ENCODE measurements around the gene ANO4.
"Not testable (repeated sequence)": the region's sequence is repeated elsewhere in the genome, so short reads cannot be mapped to it uniquely, and the experiment has no call there.

ANO4 gene

DNA sequence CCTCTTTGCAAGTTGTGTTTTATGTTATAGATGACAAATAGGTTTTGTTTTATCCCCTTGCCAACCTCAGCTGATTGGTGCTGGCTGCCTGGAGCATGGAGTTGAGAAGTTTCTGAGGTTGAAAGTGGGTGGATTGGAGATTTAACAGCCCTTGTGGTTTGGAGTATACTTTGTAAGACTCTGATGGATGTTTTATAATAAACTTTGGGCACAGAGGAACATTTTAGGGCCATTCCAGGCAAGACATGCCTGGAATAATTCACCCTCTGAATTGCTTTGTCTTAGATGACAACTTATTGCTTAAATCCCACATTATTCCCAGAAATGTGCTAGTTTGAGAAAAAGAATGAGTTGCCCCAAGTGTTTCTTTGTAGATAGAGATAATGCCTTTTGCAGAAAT lies 256.6 kb downstream of the ANO4 start:
- no peak for DNase-seq

DNA sequence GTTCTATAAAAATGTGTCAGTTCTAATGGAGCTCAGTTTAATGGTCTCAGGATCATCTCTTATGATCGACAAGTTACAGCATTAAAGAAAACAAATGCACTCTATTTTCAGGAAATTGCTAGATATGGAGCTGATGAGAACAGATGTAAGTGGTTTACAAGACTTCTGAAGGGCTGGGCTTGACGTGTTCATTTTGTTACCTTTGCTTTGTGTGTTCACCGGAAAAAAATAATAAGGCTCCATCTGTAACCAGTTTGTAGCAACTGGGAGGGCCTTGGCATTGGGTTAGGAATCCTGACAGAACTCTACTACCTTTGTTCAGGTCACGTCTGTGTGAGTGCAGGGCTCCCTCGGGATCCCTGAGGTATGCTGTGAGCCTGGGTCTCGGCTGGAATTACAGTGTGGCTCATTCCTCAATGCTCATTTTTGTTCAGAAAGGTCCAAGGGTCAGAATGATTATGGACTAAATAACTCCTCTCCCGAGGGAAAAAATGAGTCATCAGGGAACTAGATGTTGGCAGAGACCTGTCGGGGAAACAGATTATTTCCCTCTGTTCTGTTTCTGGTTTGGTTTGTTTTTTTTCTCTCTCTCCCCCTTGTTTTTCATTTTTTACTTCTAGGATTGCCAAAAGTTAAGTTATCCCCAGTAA lies 257.4 kb downstream of the ANO4 start:
- peak; percentile 84 for DNase-seq

DNA sequence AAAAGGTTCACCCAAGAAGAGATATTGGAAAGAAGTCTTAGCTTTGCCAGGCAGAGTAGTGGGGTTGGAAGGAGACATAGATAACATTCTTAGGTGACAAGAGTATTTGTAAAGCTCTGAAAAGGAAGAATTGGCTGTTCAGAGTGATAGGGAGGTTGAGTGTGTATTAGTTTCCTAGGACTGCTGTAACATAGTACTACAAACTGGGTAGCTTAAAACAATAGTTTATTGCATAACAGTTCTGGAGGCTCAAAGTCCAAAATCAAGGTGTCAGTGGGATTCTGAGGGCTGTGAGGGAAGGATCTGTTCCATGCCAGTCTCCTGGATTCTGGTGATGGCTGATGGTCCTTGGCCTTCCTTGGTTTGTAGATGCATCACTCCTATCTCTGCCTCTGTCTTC lies 258.6 kb downstream of the ANO4 start:
- DNase-seq: no peak

DNA sequence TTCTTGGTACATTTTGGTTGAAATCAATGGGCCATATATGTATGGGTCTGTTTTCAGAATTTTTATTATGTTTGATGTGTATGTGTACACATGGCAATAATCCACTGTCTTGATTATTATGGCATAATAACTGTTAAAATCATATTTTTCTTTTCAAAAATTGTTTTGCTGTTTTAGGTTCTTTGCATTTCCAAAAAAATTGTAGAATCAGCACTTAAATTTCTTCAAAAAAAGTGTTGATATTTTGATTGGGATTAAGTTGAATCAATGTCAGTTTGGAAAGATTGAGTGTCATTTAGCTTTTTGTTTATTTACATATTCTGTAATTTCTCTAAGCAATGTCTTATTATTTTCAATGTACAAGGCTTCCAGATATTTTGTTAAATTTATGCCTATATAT lies 261.4 kb downstream of the ANO4 start:
- no peak for DNase-seq

- DNase-seq: not testable (repeated sequence)
These were observed 267.9 kb downstream of the ANO4 start for GRCh38 chr12:101062508-101062907.

GRCh38 chr12:101064721-101065120 lies 270.1 kb downstream of the ANO4 start:
- no peak for DNase-seq

DNA sequence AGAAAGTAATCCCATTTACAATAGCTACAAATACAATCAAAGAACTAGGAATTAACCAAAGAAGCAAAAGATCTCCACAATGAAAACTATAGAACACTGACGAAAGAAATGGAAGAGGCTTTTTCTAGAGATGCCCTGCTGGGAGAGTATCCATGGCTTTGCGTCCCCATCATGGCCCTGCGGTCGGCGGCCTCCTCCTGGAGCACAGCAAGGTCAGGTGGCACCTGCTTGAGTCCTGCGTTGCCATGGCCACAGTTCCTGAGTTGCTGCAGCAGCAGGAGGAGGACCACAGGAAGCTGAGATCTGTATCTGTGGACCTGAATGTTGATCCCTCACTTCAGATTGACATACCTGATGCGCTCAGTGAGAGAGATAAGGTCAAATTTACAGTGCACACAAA lies 271.9 kb downstream of the ANO4 start:
- DNase-seq: no peak

GRCh38 chr12:101068402-101068801 lies 273.8 kb downstream of the ANO4 start:
- no peak for DNase-seq

- DNase-seq: no peak
These were observed 274.3 kb downstream of the ANO4 start for GRCh38 chr12:101068836-101069235.

- no peak for DNase-seq
These were observed 280.5 kb downstream of the ANO4 start for GRCh38 chr12:101074940-101075680.

DNA sequence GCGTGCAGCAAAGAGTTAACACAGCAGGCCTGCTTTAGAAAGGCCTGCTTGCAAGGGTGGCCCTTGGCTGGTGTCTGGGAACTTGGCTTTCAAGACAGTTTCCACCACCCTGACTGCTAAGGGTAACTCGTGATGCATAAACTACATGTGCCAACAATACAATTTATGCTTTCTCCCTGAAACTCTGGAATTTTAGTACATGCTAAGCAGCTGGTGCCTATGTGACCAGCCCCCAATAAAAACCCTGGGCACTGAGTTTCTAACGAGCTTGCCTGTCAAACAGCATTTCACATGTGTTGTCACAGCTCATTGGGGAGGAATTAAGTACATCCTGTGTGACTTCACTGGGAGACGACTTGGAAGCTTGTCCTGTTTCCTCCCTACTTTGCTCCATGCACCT lies 282.3 kb downstream of the ANO4 start:
- peak; percentile 4 for DNase-seq

GRCh38 chr12:101077791-101078528 lies 283.4 kb downstream of the ANO4 start:
- no peak for DNase-seq

DNA sequence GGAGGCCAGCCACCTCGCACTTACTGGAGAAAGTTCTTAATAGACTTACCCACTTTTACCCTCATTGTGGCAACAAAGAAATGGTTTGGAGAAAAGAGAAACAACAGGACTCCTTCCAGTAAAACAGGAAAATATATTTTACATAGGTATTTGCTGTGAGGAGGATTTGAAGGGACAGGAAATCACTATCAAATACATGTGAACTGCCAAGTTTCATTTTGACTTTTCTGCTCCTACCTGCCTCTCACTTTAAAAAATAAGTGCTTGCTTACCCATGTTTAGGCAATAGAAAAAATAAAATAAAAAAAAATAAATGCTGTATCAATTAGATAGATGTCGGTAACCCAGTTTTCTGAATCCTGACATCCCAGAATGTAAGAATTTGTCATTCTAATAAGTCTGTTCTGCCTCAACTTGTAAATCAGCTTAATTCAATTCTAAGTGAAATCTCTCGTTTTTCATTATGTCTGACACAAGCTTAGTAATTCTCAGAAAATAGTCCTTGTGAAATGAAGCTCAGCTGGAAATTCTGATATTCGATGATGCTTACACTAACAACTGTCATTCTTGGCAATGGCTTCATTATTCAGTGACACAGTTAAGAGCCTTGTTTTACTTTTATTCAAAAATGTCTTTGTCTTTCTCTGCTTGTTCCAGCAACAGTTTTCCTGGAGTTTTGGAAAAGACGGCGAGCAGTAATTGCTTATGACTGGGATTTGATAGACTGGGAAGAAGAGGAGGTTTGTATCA lies 284.1 kb downstream of the ANO4 start:
- DNase-seq: no peak

DNA sequence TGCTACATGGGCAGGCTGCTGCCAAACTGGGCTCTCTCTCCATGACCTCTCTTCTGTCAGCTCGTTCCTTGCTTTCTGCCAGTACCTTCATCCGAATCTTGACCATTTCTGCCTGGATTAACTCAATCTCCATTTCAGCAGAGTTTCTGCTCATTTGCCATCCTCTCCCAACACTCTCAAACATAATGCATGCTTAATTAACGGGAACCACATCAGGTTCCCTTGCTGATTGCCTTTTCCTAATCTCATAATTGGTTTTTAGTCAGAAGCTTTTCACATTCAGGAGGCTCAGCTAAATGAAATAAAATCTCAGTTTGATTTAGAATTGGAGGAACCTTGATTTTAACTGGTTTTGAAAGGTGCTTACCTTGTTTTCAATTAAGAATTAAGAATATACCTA lies 288.1 kb downstream of the ANO4 start:
- DNase-seq: no peak

- peak; percentile 31 for DNase-seq
These were observed 292.0 kb downstream of the ANO4 start for GRCh38 chr12:101086490-101087135.

GRCh38 chr12:101087920-101088319 lies 293.3 kb downstream of the ANO4 start:
- no peak for DNase-seq

DNA sequence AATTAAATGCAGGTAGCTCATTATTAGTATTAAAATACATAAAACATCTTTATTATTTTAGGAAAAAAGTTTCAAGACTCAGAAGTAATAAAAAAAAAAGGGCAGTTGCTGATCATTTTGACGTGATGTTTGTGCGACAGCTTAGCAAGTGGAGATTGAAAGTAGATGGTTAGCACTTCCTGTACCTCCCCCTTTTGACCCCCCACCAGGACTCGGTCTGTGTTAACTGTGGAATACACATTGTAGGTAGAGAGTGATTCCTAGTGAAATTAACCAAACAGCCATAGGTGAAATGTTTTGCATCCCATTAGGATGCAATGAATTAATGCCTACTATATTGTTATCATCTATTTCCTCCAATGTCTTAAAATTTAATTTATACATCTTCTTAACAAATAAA lies 294.7 kb downstream of the ANO4 start:
- no peak for DNase-seq

GRCh38 chr12:101090222-101090621 lies 295.6 kb downstream of the ANO4 start:
- not testable (repeated sequence) for DNase-seq

GRCh38 chr12:101097829-101098580 lies 303.4 kb downstream of the ANO4 start:
- DNase-seq: no peak

DNA sequence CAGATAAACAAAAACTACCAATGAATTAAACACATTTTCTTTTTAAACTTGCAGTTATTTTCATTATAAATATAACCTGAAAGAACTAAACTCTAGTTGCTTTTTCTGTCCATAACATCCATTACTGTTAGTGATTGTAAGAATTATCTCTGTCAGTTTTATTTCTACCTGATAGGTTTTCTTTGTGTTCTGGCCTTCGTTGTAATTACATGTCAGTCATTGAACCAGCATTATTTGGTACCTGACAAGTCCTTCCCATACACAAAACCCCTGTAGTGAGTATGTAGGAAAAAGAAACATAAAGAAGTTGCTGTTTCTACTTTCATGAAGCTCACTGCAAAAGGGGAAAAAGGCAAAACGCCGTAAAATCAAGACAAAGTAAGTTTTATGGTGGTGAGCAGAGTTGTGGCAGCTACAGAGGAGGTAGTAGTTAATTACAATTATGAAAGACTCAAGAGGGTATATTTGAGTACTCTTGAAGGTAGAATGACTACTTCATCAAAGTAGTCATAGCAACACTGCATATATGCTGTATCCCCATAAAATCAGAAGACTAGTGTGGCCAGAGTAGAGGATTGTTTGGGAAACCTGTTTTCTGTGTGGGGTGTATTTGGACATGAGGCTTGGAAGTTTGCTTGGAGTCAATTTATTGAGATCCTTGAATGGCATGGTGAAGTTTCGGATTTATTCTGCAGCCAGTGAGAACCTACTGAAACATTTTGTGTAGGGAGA lies 312.6 kb downstream of the ANO4 start:
- DNase-seq: no peak

DNA sequence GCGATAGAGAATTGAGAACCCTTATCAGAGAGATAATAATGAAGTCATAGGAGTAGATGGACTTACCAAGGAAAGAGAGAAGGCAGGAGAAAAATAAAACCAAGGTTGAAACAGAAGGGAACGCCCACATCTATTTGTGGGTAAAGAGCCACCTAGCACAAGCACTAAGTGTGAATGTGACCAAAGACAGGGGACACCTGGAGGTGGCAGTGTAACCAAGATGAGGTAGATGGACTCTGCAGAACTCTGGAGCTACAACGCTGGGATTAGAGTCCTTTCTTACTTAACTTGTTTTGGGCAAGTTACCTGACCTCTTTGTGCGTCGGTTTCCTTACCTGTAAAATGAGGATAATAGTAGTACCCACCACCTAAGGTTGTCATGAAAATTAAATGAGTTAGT lies 313.6 kb downstream of the ANO4 start:
- DNase-seq: no peak
